Fibroblast of mammary gland (primary cell): ENCODE results near the gene ARRDC5.

ENCODE experiments used
- DNase-seq: peaks from one replicate; pipeline ENCODE4 v3.0.0-alpha.2; 2010; ENCODE audit warnings: low read depth
- H3K4me3 ChIP-seq: 2 replicates; pipeline ENCODE4 v1.5.1; 2011; ENCODE audit warnings: low read depth, mild to moderate bottlenecking, low read length, moderate library complexity; ENCODE audit not compliant: control insufficient read depth
- CTCF ChIP-seq: conservative IDR thresholded peaks from 2 replicates; pipeline ENCODE4 v1.5.1; 2011; ENCODE audit warnings: low read depth, low read length, inconsistent platforms; ENCODE audit not compliant: control insufficient read depth, insufficient read depth

ARRDC5 gene

GRCh38 chr19:4932711-4933110 lies 30.0 kb upstream of the ARRDC5 start:
- no peak for TF ChIP-seq CTCF
- H3K4me3 ChIP-seq: no peak overlapping the region
- DNase-seq: no peak

- TF ChIP-seq CTCF: no peak
- DNase-seq: peak; percentile 93
- no peak overlapping the region for H3K4me3 ChIP-seq
Observed at GRCh38 chr19:4930664-4931063, 28.0 kb upstream of the ARRDC5 start.

DNA sequence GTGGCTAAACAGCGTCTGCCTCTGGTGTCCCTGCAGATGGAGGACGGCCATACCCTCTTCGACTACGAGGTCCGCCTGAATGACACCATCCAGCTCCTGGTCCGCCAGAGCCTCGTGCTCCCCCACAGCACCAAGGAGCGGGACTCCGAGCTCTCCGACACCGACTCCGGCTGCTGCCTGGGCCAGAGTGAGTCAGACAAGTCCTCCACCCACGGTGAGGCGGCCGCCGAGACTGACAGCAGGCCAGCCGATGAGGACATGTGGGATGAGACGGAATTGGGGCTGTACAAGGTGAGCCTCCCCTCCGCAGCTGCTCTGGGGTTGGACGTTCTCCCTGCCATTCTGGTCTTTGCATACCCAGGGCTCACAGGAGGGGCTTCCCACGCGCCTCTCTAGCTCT lies 26.5 kb upstream of the ARRDC5 start:
- peak; percentile 88 for DNase-seq
- TF ChIP-seq CTCF: no peak
- H3K4me3 ChIP-seq: no peak overlapping the region

DNA sequence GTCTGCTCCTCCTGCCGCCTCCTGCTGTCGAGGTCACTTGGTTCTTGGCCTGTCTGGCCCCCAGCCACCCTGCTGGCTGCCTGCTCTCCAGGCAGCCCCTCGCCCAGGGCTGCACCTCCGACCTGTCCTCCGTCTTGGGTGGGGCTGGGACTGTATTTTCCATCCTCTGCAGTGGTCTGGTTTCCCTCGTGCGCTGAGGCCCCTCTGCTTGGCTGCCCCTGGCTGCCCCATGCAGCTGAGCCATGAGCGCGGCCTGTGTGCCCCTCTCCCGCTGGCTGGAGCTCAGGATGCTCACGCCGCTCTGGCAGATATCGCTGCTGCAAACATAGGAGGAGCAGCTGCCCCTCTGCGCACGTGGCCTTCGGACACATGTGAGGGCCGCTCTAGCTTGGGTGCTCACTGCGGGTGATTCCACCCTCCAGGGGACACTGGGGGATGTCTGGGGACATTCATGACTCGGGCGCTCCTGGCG lies 20.6 kb upstream of the ARRDC5 start:
- no peak for DNase-seq
- no peak overlapping the region for H3K4me3 ChIP-seq
- no peak for TF ChIP-seq CTCF

- TF ChIP-seq CTCF: no peak
- no peak for DNase-seq
- H3K4me3 ChIP-seq: no peak overlapping the region
Observed at GRCh38 chr19:4922530-4923275, 20.0 kb upstream of the ARRDC5 start.

- DNase-seq: no peak
- TF ChIP-seq CTCF: no peak
- H3K4me3 ChIP-seq: no peak overlapping the region
Observed at GRCh38 chr19:4916292-4917082, 13.8 kb upstream of the ARRDC5 start.
